ENCODE data around the gene MAPRE2.

- TF ChIP-seq CTCF (IDR thresholded peaks at IDR 0.05) (no peak), POLR2A (IDR thresholded peaks at IDR 0.05; ENCODE audit: low read depth) (no peak), EP300 (IDR thresholded peaks at IDR 0.05) (no peak)
Observed at GRCh38 chr18:35050705-35051195, 9.5 kb downstream of the MAPRE2 start.
